GM19023 (cell line): Measurements from ENCODE around the gene KCTD21.

Experiments used
- ATAC-seq: cut with Tn5 transposase; IDR thresholded peaks from one replicate; pipeline ENCODE4 v1.9.1; 2021; ENCODE audit warnings: mild to moderate bottlenecking, moderate library complexity; ENCODE audit not compliant: unreplicated experiment

KCTD21 gene

GRCh38 chr11:78202733-78203167 lies 14.3 kb upstream of the KCTD21 start:
- ATAC-seq: no peak

- ATAC-seq: no peak
Measured at GRCh38 chr11:78201096-78201818, 12.8 kb upstream of the KCTD21 start.

- no peak for ATAC-seq
Measured at GRCh38 chr11:78200553-78200952, 12.1 kb upstream of the KCTD21 start.

- ATAC-seq: no peak
Measured at GRCh38 chr11:78200061-78200460, 11.6 kb upstream of the KCTD21 start.

- ATAC-seq: no peak
Measured at GRCh38 chr11:78199653-78200015, 11.2 kb upstream of the KCTD21 start.

GRCh38 chr11:78199015-78199652 lies 10.7 kb upstream of the KCTD21 start:
- ATAC-seq: no peak

GRCh38 chr11:78197816-78198215 lies 9.4 kb upstream of the KCTD21 start:
- no peak for ATAC-seq

GRCh38 chr11:78196661-78197091 lies 8.2 kb upstream of the KCTD21 start:
- no peak for ATAC-seq

GRCh38 chr11:78195917-78196560 lies 7.6 kb upstream of the KCTD21 start:
- ATAC-seq: no peak

GRCh38 chr11:78194490-78194889 lies 6.1 kb upstream of the KCTD21 start:
- no peak for ATAC-seq

GRCh38 chr11:78193806-78194205 lies 5.4 kb upstream of the KCTD21 start:
- no peak for ATAC-seq

- no peak for ATAC-seq
Measured at GRCh38 chr11:78192911-78193351, 4.5 kb upstream of the KCTD21 start.

GRCh38 chr11:78192223-78192719 lies 3.8 kb upstream of the KCTD21 start:
- no peak for ATAC-seq

GRCh38 chr11:78190871-78191538 lies 2.6 kb upstream of the KCTD21 start:
- ATAC-seq: no peak

- no peak for ATAC-seq
Measured at GRCh38 chr11:78190374-78190773, 1.9 kb upstream of the KCTD21 start.

- no peak for ATAC-seq
Measured at GRCh38 chr11:78189851-78190250, 1.4 kb upstream of the KCTD21 start.

- ATAC-seq: no peak
Measured at GRCh38 chr11:78189174-78189724, 823 bp upstream of the KCTD21 start.

GRCh38 chr11:78187366-78188285 lies 800 bp downstream of the KCTD21 start:
- peak; percentile 14 for ATAC-seq

GRCh38 chr11:78181185-78181584 lies 7.2 kb downstream of the KCTD21 start:
- ATAC-seq: no peak

- no peak for ATAC-seq
Measured at GRCh38 chr11:78180751-78181150, 7.7 kb downstream of the KCTD21 start.
